ENCODE results near the gene LMAN2L. TPM values are rescaled to one million over a fixed set of nuclear protein-coding genes. Genes with fewer than 3 reads are reported as not detected.

The LMAN2L gene
- total RNA-seq, 4 donors from 2014 or later, result 18.1 to 22.9 (median 21.5) TPM

- no peaks in the 10 kb centered on the region for H3K4me1 ChIP-seq
- no peak overlapping the region for H3K27ac ChIP-seq
- ATAC-seq, result no peak
- TF ChIP-seq POLR2A (IDR thresholded peaks at IDR 0.05) (no peak), EP300 (IDR thresholded peaks at IDR 0.05) (no peak), CTCF (IDR thresholded peaks at IDR 0.05) (no peak), POLR2AphosphoS5 (IDR thresholded peaks at IDR 0.05) (no peak)
- H3K36me3 ChIP-seq, result peaks cover 0 to 80% of the 10 kb centered on the region in 2 donors
- no peaks in the 10 kb centered on the region for H3K27me3 ChIP-seq
- 90 to 100% methylated on average over 1 to 7 of the region's 16 CpGs for WGBS, 2 donors (ENCODE audit: low coverage in 1 of 2)
- no peak overlapping the region for H3K4me3 ChIP-seq
- no peaks in the 10 kb centered on the region for H3K9me3 ChIP-seq
Measured at GRCh38 chr2:96703021-96703751, 36.7 kb downstream of the LMAN2L start.

GRCh38 chr2:96702098-96702785 lies 37.6 kb downstream of the LMAN2L start:
- Histone ChIP-seq H3K27ac (no peak overlapping the region), H3K27me3 (no peaks in the 10 kb centered on the region), H3K9me3 (no peaks in the 10 kb centered on the region), H3K36me3 (peaks cover 0 to 70% of the 10 kb centered on the region in 2 donors), H3K4me1 (no peaks in the 10 kb centered on the region), H3K4me3 (no peak overlapping the region)
- TF ChIP-seq EP300 (IDR thresholded peaks at IDR 0.05) (no peak), CTCF (IDR thresholded peaks at IDR 0.05) (no peak), POLR2AphosphoS5 (IDR thresholded peaks at IDR 0.05) (no peak), POLR2A (IDR thresholded peaks at IDR 0.05) (no peak)
- WGBS, 2 donors (ENCODE audit: low coverage in 1 of 2), result 89% methylated on average over 9 of the region's 17 CpGs; no CpG with 5 or more reads in 1 of the 2 donors
- ATAC-seq, result no peak

- Histone ChIP-seq H3K4me3 (no peak overlapping the region), H3K27me3 (no peaks in the 10 kb centered on the region), H3K9me3 (no peaks in the 10 kb centered on the region), H3K27ac (no peak overlapping the region), H3K4me1 (no peaks in the 10 kb centered on the region), H3K36me3 (peaks cover 0 to 64% of the 10 kb centered on the region in 2 donors)
- TF ChIP-seq CTCF (IDR thresholded peaks at IDR 0.05) (no peak), POLR2A (IDR thresholded peaks at IDR 0.05) (no peak), POLR2AphosphoS5 (IDR thresholded peaks at IDR 0.05) (no peak), EP300 (IDR thresholded peaks at IDR 0.05) (no peak)
- WGBS, 2 donors (ENCODE audit: low coverage in 1 of 2), result 90% methylated on average over 2 of the region's 6 CpGs; no CpG with 5 or more reads in 1 of the 2 donors
- ATAC-seq, result no peak
Measured at GRCh38 chr2:96701636-96702035, 38.2 kb downstream of the LMAN2L start.

GRCh38 chr2:96700086-96700485 lies 39.8 kb downstream of the LMAN2L start:
- Histone ChIP-seq H3K27ac (no peak overlapping the region), H3K4me1 (no peaks in the 10 kb centered on the region), H3K36me3 (peaks cover 0 to 49% of the 10 kb centered on the region in 2 donors), H3K4me3 (no peak overlapping the region), H3K27me3 (no peaks in the 10 kb centered on the region), H3K9me3 (no peaks in the 10 kb centered on the region)
- WGBS, 2 donors (ENCODE audit: low coverage in 1 of 2), result 94% methylated on average over 5 of the region's 8 CpGs; no CpG with 5 or more reads in 1 of the 2 donors
- no peak for ATAC-seq
- TF ChIP-seq CTCF (IDR thresholded peaks at IDR 0.05) (no peak), POLR2A (IDR thresholded peaks at IDR 0.05) (no peak), EP300 (IDR thresholded peaks at IDR 0.05) (no peak), POLR2AphosphoS5 (IDR thresholded peaks at IDR 0.05) (no peak)
